MV-4-11 (cell line): ENCODE data around the gene FCSK.
"Not testable (repeated sequence)": the region's sequence is repeated elsewhere in the genome, so short reads cannot be mapped to it uniquely, and the experiment has no call there.

Experiments
- DNase-seq: peaks from one replicate; lab custom pipeline; 2025; lab: John Stamatoyannopoulos, UW

The FCSK gene

DNA sequence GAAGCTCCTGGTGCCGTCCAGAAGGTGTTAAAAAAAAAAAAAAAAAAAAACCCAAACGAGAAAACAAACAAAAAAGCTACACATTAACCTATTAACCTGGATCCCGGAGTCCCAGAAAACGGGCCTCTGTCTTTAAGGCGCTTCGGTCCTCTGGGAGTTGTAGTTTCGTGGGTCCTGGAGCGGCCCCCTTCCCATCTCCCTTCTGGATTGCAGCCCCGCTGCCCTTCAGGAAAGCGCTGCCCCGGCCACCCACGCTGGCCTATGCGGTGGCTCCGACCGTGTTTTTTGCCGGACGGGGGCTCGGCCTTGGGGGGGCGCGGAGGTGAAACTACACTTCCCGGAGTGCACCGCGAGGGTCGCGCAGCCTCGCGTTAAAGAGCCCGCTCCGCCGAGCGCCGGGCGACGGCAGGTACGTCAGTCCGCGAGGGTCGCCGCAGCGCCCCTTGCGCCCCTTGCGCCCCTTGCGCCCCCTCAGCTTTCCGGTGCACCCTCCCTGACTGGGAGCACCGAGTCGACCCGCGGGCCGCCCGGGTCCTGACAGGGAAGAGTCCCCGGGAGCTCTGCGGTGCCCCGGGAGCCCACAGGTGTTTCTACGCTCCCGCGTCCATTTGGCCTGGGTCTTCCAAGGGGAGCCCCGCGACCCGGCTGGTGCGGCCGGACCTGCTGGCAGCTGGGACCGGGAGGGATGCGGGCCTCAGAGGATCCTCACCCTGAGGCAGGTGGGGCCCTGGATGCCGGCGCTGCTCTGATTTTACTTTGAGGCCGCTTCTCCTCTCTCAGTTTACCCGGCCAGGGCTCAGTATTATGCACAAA, at the start of gene FCSK:
Gene FCSK, plus strand, starts transcription at position 374 of the 813 bp plus-strand sequence. CDS start 8,596 bp downstream, outside the sequence.
- peak; percentile 32 for DNase-seq

DNA sequence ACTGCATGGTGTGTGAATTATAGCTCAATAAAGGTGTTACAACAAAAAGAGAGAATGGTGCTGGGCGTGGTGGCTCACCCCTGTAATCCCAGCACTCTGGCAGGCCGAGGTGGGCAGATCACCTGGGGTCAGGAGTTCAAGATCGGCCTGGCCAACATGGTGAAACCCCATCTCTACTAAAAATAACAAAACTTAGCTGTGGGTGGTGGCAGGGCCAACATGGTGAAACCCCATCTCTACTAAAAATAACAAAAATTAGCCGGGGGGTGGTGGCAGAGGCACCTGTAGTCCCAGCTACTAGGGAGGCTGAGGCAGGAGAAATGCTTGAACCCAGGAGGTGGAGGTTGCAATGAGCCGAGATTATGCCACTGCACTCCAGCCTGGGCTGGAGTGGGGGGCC, 48.3 kb upstream of the FCSK start:
- not testable (repeated sequence) for DNase-seq

GRCh38 chr16:70407811-70408274, 46.6 kb upstream of the FCSK start:
- DNase-seq = no peak

- no peak for DNase-seq
Measured at GRCh38 chr16:70410734-70411133, 43.7 kb upstream of the FCSK start.

DNA sequence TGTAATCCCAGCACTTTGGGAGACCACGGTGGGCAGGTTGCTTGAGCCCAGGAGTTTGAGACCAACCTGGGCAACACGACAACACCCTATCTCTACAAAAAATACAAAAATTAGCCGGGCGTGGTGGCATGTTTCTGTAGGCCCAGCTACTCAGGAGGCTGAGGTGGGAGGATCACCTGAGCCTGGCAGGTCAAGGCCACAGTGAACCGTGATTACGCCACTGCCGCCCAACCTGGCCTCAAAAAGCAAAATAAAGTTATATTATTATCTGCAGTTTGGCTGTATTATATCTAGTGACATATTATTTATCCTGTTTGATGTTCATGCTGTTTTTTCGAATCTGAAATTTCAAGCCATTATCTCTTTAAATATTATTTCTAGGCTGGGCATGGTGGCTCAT, 42.0 kb upstream of the FCSK start:
- no peak for DNase-seq

GRCh38 chr16:70413572-70413971, 40.8 kb upstream of the FCSK start:
- DNase-seq = not testable (repeated sequence)

GRCh38 chr16:70416748-70417616, 37.4 kb upstream of the FCSK start:
- DNase-seq = no peak

DNA sequence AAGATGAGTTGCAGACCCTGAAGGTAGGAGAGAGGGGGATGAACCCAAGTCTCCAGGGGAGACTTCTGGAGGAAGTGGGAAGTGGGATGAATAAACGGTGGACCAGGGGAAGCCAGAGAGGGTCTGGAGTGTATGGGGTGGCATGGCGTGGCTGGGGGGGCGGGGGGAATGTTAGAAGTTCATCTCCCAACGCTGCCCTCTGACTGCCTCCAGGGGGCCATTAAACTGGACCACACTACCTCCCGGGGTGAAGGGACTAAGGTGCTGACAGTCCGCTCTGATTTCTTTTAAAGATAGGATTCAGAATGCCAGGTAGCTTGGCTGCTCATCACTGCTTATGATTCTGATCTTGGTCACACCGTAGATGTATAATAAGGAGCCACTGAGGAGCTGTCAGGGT, 36.7 kb upstream of the FCSK start:
- DNase-seq = no peak

DNA sequence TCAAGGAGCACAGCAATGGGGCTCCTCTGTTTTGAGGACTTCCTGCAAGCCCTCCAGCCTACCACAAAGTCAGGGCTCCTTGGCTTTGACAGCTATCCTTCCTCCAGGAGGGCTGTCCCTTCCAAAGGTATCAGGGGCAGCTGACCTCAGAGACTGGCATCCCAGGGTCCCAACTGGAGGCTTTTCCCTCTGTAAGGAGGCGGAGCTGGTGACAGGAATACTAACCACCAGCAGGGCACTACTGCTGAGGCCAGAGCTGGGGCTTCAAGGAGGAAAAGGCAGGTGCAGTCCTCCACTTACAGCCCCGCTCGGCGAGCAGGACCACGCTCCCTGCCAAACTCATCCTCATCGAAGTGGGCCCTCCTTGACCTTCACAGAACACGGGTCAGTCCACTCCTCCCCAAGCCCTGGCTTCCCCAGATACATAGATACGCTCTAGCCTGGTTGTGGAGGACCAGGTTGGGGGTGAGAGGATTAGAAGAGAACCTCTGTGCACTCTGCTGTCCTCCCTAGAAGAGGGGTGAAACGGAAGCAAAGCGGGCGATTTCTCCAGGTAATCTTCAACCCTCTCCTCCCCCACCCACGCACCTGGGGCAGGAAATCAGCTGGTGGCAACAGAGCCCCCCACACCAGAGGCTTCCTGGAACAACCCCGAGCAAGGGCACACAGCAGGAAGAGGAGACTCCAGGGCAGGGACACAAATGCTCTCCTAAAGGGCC, 36.0 kb upstream of the FCSK start:
- no peak for DNase-seq

- DNase-seq = no peak
Measured at GRCh38 chr16:70418993-70419318, 35.4 kb upstream of the FCSK start.

- DNase-seq = peak; percentile 17
Measured at GRCh38 chr16:70419384-70420327, 34.7 kb upstream of the FCSK start.

- DNase-seq = no peak
Measured at GRCh38 chr16:70421014-70421413, 33.4 kb upstream of the FCSK start.

DNA sequence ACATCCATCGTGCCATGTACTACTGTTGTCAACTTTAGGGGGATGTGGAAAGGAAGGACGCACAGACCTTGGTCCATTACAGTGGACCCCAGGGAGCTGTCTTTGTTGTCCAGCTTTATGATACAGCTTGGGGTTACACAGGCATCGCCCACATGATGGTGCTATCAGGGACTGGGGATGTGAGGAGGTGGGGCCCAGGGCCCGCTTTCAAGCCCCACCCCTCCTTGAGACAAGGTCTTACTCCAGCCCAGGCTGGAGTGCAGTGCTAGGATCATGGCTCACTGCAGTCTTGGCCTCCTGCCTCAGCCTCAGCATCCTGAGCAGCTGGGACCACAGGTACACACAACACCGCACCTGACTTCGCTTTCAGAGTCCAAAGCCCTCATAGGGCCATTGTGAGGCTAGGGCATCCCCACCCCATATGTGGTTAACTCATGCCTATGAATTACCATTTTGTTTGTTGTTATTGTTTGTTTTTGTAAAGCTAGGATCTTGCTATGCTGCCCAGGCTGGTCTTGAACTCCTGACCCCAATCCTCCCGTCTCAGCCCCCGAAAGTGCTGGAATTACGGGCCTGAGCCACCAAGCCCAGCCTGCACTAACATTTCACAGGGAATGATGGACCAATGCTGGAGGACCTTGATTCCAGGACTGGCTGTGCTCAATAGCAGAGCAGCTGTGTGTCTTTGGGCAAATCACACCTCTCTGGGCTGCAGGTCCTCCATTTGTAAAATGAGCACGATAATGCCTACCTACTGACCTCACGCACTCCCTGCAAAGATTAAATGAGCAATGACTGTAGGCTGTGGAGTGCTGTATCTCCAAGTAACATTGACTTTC, 32.7 kb upstream of the FCSK start:
- DNase-seq = no peak

- no peak for DNase-seq
Measured at GRCh38 chr16:70422543-70422942, 31.9 kb upstream of the FCSK start.

- DNase-seq = no peak
Measured at GRCh38 chr16:70427786-70428177, 26.6 kb upstream of the FCSK start.

GRCh38 chr16:70428178-70428998, 26.0 kb upstream of the FCSK start:
- peak; percentile 96 for DNase-seq

DNA sequence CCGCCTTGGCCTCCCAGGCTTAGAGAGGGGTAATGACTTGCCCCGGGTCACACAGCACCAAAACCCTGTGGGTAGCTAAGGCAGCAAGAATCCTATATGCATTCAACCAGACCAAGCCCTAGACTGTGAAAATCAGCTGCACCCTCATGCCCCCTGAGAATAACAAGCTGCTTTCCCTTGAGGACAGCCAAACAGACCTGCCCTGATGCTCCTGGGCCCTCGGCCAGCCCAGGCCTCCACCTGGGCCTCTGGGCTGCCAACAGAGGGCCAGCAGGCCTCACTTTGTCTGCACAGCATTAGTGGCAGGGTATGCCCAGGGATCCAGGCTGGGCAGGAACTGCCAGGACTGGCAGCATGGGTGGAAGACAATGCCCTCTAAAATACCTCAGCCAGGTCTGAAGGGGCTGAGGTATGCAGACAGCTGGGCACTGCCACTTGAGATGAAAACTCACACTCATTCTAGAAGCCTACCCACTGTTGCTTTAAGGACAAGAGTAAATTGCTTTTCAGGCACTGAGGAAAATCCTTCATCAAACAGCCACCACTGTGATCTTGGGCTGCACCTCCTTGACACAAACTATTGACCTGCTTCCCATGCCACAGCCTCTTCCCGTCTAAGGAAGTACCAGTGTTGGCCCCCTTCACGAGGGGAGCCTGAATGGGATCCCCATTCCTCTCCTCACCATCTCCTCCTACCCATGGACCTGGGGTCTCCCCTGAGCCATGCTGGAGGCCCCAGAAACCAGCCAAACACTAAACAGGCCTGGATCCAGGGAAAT, 24.3 kb upstream of the FCSK start:
- no peak for DNase-seq

- DNase-seq = peak; percentile 87
Measured at GRCh38 chr16:70430667-70431536, 23.5 kb upstream of the FCSK start.
